CD4-positive, alpha-beta T cell treated with Interleukin-6 for 4 hours (primary cell): Measurements from ENCODE around the gene PDS5A.
"Not testable (repeated sequence)": the region's sequence is repeated elsewhere in the genome, so short reads cannot be mapped to it uniquely, and the experiment has no call there.

Source experiments
- DNase-seq: peaks from one replicate; pipeline ENCODE4 v3.0.0-alpha.2; 2020; ENCODE audit warnings: mixed read lengths

PDS5A gene

DNA sequence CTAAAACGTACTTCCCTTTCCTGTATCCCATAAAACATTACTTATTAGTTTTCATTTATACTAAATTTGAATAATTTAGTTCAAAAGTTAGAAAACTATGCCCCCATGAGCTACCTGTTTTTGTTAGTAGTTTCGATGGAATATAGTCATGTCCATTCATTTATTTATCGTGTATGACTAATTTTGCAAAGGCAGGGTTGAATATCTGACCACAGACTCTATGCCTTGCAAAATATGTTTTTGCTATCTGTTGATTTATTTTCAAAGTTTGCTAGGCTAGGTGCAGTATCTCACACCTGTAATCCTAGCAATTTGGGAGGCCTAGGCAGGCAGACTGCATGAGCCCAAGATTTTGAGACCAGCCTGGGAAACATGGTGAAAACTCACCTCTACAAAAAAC lies 78.4 kb downstream of the PDS5A start:
- DNase-seq = no peak

DNA sequence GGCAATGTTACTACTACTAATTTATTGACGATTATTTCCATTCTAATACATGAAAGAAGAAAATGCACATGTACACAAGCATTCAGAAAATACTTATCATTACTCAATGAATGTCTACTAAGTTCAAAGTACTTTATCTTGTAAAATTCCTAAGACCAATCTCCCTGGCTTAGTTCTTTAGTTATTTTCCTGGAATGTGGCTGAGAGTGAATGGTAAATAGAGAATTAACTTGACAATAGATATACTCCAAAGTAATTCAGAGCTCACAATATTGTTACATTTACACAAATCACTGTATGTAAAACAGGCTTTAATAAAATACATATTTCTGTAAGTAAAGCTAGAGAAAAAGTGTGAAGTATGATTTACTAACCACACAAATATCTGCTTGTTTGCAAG lies 79.7 kb downstream of the PDS5A start:
- no peak for DNase-seq

DNA sequence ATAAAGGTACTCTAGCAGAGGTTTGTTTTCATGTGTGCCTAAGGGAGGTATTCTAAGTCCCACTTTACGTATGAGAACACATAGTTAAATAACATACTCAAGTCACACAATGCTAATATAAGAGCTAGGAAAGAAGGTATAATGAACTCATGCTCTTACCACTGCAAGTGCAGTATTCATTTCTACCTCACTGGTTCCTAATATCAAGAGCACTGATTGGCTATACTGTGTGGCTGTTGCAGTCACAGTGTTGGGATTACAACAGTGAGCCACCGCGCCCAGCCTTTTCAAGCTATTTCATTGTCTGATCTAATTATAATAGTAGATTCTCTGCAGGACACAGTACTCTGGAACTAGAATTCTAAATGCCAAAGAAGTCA lies 84.0 kb downstream of the PDS5A start:
- no peak for DNase-seq

DNA sequence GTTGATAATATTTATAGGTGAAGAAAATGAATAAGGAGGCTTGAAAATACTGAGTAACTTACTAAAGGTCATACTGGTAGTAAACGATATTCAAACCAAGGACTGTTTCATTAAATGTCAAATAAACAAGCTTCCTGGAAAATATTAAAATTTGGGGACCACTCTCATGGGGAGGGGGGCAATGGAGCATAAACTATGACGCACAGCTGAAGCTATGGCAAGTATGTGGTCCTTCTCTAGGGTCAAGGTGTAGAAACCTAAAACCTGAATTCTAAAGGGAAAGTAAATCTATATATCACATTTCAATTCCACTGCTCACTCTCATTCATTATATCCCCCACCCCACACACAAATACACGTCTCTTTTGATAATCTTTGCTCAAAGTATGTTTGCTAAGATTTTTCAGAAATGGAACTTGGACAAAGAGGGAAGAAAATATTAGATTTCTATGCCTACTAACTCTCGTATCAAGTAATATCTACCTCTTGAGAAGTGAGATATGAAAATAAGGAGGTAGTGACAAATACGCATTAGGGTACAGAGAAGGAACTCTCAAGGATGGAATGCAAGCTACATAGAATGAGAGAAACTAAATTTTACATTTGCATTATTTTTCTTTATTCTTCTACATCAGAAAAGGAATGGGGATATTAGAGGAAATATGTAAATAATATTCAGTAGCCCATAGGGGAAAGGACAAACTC lies 84.6 kb downstream of the PDS5A start:
- DNase-seq = no peak

DNA sequence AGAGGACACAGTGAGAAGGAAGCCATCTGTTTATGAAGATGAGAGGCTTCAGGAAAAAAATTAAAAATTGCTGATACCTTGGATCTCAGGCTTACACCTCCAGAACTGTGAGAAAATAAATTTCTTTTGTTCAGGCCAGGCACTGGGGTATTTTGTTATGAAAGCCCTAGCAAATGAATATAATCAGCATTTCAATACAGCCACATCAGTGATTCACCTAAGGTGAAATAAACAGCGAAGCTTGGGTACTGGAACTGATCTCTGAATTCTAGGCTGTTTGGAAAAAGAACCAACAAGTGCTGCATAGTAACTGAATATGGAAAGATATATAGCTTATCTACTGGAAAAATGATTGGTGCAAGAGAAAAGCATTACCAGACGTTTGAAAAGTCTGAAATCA lies 88.5 kb downstream of the PDS5A start:
- DNase-seq = no peak

DNA sequence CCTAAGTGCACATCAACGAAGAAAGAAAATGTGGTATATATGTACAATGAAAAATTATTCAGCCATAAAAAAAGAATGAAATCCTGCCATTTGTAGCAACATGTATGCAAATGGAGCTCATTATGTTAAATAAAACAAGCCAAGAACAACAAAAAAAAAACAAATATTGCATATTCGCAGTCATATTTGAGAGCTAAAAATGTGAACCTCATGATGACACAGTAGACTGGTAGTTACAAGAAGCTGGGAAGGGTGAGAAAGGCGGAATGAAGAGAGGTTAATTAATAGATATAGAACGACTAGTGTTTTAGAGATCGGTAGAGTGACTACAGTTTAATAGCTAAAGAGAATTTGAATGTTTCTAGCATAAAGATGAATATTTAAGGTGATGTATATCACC lies 89.2 kb downstream of the PDS5A start:
- no peak for DNase-seq

DNA sequence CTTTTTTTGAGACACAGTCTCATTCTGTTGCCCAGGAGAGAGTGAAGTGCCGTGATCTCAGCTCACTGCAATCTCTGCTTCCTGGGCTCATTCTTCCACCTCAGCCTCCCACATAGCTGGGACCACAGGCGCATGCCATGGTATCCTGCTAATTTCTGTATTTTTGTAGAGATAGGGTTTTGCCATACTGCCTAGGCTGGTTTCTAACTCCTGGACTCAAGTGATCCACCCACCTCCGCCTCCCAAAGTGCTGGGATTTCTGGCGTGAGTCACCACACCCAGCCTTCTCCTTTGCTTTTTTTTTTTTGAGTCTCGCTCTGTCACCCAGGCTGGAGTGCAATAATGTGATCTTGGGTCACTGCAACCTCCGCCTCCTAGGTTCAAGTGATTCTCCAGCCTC lies 94.1 kb downstream of the PDS5A start:
- no peak for DNase-seq

DNA sequence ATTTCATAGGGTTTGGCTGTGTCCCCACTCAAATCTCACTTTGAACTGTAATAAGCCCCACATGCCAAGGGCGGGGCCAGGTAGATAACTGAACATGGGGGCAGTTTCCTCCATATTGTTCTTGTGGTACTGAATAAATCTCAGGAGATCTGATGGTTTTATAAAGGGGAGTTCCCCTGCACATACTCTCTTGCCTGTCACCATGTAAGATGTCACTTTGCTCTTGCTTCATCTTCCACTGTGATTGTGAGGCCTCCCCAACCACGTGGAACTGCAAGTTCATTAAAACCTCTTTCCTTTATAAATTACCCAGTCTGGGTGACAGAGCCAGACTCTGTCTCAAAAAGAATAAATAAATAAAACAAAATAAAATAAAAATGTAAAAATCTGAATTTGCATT lies 95.9 kb downstream of the PDS5A start:
- DNase-seq = no peak

DNA sequence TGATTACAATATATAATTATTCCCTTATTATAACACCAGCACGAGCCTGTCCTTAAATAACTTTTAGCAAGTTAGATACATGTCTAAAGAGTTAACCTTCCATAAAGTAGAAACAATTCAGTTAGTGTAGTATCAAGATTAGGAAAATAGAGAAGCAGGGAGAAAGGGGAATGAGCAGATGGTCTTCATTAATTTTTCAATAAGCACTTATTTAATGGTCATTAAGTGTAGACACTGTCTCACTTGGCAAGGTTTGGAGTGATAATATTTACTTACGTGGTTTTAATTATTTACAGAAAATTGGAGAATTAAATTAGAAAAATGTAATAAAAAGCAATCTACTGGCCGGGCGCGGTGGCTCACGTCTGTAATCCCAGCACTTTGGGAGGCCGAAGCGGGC lies 99.7 kb downstream of the PDS5A start:
- no peak for DNase-seq

DNA sequence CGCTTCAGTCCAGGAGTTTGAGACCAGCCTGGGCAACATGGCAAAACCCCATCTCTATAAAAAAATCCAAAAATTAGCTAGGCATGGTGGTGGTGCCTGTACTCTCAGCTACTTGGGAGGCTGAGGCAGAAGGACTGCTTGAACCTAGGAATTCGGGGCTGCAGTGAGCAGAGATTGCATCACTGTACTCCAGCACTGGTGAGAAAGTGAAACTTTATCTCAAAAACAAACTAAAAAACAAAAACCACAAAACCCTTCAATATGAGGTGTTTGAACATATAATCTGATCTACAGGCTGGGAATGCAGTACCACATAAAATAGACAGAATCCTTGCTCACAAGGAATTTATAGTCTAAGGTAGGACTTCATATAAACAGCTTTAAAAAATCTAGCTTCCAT lies 103.9 kb downstream of the PDS5A start:
- DNase-seq = no peak

DNA sequence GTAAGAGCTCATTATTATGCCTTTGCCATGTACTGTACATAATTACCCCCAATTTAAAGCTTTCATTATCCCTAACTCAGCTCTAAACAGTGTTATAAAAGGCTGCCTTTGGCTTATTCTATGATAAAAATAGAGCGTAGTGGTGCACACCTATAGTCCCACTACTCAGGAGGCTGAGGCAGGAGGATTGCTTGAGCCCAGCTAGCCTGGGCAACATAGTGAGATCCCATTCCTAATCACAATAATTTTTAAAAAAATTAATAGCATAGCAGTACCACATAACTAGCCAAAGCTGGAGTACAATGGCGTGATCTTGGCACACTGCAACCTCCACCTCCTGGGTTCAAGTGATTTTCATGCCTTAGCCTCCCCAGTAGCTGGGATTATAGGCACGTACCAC lies 112.4 kb downstream of the PDS5A start:
- DNase-seq = no peak

DNA sequence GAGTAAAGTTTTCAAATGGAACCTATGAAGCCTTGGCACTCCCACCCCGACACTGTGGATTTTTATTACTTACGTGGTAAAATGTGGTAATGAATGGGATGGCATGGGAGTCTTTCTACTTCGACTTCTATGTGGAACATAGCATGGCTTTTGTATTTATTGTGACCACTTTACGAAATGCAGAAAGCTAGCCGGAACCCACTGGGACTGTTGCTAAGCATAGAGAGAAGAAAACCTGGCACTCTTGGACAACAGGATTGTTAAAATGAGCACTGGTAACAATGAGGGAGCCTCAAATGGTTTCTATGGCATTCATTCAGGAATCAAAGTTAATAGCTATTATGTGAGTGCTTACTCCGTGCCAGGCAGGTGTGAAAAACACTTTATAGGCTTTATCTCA lies 113.3 kb downstream of the PDS5A start:
- no peak for DNase-seq

DNA sequence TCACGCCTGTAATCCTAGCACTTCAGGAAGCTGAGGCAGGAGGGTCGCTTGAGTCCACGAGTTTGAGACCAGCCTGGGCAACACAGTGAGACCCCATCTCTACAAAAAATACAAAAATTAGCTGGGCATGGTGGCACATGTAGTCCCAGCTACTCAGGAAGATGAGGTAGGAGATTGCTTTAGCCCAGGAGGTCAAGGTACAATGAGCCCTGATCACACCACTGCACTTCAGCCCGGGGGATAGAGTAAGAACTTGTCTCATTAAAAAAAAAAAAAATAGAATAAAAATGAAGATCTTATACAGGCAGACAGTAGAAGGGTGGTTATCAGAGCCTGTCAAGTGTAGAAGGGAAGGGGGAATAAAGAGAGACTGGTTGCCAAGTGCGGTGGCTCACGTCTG lies 116.9 kb downstream of the PDS5A start:
- DNase-seq = no peak

DNA sequence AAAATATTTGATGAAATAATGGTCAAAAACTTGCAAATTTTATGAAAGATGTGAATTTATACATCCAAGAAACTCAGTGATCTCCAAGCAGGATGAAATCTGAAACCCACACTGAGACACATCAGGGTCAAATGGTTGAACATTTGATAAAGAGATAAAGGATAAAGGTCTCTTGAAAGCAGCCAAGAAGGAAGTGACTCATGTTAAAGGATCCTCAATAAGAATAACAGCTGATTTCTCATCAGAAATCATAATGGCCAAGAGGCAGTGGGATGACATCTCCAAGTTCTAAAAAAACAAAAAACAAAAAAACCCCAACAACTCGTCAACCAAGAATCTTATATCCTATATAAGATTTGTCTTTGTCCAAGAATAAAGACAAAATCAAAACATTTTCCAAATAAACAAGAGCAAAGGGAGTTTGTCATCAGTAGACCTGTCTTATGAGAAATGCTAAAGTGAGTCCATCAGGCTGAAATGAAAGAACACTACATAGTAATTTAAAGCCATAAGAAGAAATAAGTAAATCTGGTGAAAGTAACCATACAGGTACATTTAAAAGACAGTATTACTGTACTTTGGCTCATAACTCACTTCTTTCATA lies 121.7 kb downstream of the PDS5A start:
- no peak for DNase-seq

DNA sequence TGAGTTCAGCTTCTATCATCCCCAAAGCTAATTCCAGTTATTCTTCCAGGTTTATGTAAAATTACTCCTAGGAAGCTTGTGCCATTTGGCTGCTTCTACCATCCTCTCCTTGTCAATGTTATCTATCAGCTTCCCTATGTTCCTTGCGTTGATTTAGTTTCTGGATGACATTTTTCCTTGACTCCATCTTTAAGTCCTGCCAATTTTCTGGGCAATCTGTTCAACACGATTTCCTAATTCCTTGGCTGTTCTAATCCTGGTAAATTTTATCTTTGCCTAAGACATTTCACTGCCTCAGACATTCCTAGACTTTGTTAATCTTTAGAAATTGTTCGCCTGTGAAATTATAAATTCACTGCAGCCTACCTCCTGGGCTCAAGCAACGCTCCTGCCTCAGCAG lies 125.1 kb downstream of the PDS5A start:
- no peak for DNase-seq

DNA sequence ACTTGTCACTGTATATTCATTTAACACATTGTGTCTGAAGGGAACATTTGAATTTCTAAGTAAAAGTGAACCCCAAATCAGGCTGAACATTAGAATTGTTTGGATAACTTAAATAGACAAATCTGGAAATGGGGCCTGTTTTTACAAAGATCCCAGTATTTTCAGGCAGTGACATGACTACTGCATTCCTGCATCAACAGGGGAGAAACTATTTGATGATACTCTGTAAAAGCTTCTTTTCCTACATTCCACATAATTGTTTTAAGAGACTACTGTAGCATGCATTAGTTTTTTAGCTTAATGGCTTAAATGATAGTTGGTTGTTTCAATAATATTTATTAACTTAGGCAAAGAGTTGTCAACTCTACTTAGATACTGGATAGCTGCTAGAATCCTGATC lies 127.0 kb downstream of the PDS5A start:
- no peak for DNase-seq

DNA sequence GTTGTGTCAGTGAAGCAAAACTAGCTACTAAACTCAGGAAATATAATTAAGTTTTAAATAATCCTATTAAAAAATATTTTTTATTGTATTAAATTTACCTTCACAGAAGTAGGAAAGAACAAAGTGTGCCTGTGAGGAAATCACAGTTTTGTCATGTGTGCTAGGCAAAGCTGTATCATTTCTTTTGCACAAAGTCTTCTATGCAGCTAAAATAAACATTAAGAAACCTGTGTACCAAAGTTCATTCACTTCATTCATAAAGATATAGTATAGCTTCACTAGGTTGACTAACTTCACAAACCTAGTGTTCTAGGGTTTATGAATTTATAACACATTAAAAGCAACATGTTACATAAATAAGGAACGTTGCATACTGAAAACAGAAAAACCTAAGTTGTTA lies 131.0 kb downstream of the PDS5A start:
- DNase-seq = no peak

DNA sequence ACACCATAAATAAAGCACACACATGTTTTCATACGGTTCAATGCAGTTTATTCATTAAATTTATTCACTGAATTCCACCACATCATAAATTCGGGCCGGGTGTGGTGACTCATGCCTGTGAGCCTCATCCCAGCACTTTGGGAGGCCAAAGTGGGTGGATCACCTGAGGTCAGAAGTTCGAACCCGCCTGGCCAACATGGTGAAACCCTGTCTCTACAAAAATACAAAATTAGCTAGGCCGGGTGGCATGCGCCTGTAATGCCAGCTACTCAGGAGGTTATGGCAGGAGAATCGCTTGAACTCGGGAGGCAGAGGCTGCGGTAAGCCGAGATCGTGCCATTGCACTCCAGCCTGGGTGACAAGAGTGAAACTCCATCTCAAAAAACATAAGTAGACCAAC lies 131.6 kb downstream of the PDS5A start:
- DNase-seq = no peak

DNA sequence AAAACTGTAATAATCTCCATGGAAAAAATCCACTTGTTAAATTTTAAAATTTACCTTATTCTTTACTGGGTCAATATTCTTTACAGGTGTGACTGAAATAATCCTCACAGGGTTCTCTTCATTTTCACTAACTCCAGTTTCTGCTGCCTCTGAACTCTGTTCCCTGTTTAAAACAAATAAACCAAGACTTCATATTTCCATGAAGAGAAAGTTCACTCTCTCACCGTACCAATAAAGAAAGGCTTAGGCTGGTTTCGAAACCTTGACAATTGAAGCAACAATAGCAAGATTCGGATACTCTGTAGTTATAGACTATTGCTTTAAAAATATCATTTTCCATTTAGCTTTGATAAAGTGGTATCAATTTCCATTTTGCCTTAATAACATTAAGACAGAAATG lies 135.8 kb downstream of the PDS5A start:
- DNase-seq = no peak

DNA sequence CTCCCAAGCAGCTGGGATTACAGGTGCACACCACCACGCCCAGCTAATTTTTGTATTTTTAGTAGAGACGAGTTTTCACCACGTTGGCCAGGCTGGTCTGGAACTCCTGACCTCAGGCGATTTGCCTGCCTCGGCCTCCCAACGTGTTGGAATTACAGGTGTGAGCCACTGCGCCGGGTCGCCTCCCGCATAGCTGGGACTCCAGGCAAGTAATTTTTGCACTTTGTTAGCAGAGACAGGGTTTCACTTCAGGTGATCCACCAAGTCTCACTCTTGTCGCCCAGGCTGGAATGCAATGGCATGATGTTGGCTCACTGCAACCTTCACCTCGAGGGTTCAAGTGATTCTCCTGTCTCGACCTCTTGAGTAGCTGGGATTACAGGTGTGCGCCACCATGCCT lies 137.2 kb downstream of the PDS5A start:
- not testable (repeated sequence) for DNase-seq

DNA sequence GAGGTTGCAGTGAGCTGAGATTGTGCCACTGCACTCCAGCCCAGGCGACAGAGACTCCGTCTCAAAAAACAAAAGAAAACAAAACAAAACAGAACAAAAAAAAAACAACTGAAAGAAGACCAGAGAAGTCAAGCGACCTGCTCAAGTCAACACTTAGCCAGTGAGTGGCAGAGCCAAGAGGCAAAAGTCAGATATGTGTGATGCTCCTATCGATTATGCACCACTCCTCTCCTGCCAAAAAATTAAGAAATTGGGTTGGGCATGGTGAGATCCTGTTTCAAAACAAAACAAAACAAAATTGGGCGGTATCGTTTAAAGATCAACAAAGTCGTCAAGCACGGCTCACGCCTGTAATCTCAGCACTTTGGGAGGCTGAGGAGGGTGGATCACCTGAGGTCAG lies 137.7 kb downstream of the PDS5A start:
- no peak for DNase-seq

DNA sequence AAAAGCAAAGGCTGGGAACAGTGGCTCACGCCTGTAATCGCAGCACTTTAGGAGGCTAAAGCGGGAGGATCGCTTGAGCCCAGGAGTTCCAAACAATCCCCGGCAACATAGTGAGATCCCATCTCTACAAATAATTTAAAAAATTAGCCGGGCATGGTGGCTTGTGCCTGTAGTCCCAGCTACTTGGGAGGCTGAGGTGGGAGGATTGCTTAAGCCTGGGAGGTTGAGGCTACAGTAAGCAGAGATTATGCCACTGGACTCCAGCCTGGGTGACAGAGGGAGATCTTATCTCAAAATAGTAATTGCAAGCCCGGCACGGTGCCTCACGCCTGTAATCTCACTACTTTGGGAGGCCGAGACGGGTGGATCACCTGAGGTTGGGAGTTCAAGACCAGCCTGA lies 139.3 kb downstream of the PDS5A start:
- DNase-seq = not testable (repeated sequence)

DNA sequence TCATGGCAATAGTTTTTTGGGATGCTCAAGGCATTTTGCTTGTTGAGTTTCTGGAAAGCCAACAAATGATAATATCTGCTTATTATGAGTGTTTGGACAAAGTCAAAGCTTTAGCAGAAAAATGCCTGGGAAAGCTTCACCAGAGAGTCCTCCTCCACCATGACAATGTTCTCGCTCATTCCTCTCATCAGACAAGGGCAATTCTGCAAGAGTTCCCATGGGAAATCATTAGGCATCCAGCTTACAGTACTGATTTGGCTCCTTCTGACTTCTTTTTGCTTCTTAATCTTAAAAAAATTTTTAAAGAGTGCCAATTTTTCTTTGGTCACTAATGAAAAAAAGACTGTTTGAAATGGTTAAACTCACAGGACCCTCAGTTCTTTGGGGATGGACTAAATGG lies 143.4 kb downstream of the PDS5A start:
- no peak for DNase-seq

DNA sequence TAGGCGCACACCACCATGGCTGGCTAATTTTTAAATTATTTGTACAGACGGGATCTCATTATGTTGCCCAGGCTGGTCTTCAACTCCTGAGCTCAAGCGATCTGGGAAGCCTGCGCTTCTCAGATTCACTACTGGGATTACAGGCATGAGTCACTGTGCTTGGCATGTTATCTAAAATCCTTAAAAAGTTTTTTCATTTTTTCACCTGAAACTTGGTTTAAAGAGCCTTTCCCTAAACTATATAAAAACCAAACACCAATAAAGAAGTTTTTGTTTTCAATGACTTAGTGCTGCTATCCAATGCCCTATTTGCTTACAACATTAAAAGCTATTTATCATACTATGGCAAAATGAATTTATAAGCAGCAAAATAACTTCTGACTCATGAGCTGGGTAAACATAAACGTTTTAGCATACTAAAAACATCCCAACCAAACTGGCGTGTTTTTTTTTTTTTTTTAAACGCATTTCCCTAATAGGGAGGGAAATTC lies 151.9 kb downstream of the PDS5A start:
- no peak for DNase-seq

DNA sequence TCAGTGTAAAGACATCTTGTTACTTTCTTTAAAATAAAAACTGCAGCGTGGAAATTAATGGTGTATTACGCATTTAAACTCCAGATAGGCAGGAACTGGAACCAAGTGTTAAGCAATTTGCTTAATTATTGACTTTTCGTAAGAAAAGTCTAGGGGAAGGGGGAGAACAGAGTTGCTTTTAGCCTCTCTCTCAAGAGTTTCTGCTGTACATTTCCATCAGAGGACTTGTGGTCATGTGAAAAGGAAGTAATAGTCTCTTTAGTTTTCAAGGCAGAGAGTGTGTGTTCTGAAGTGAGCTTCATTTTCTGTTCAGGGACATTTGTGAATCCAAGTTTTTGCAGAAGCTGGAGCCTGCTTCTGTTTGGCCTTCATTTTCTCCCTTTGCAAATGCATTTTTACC lies 152.6 kb downstream of the PDS5A start:
- no peak for DNase-seq
